B cell (primary cell): ENCODE measurements around the gene MYO9B. TPM values are rescaled to one million over a fixed set of nuclear protein-coding genes. Genes with fewer than 3 reads are reported as not detected.

Experiments used
- ATAC-seq: fragments of 200-7000 bp; cut with Tn5 transposase; one replicate; pipeline ENCODE4 v1.10.0; 2021; ENCODE audit warnings: low read depth, mild to moderate bottlenecking, moderate number of reproducible peaks, moderate library complexity
- CTCF ChIA-PET: fragments of 350-600 bp; sonication (Branson Sonifier 250); formaldehyde crosslinking; loops from one replicate; lab custom pipeline; 2021; ENCODE audit warnings: antibody characterized with exemption, inconsistent platforms; lab: Charles Lee
- POLR2A ChIA-PET: fragments of 350-600 bp; sonication (Branson Sonifier 250); formaldehyde crosslinking; loops from one replicate; lab custom pipeline; 2021; ENCODE audit warnings: antibody characterized with exemption; lab: Charles Lee
- DNase-seq: peaks from one replicate; pipeline ENCODE4 v3.0.0; 2013
- H2AFZ ChIP-seq: 2 replicates; pipeline ENCODE4 v1.6.1; 2012; ENCODE audit warnings: mild to moderate bottlenecking, low read depth, low read length; ENCODE audit not compliant: insufficient read depth, poor library complexity, severe bottlenecking
- H3K27ac ChIP-seq, 2 donors: 1 replicate in 1 of 2; 2 replicates in 1 of 2; pipeline ENCODE4 v1.5.1; 2012 to 2013; ENCODE audit warnings: low read length in 2 of 2, mild to moderate bottlenecking in 2 of 2, moderate library complexity in 1 of 2
- H3K27me3 ChIP-seq, 4 experiments: fragments of 200-600 bp in 1 of 4; sonication (generic) in 1 of 4; replicated peaks in 1 of 4; 1 replicate in 2 of 4; 2 replicates in 2 of 4; pipeline versions ENCODE4 v1.6.1 to v1.7.0; 2013 to 2016; ENCODE audit warnings: low read length in 3 of 4, mild to moderate bottlenecking in 2 of 4, mixed read lengths in 1 of 4, moderate library complexity in 1 of 4; ENCODE audit not compliant: insufficient read depth in 4 of 4, control insufficient read depth in 3 of 4; ENCODE audit errors: control extremely low read depth in 1 of 4
- H3K36me3 ChIP-seq, 2 experiments: replicated peaks in 1 of 2; 1 replicate in 1 of 2; 2 replicates in 1 of 2; pipeline versions ENCODE4 v1.6.1 to v1.7.1; 2013; ENCODE audit warnings: low read length in 1 of 2; ENCODE audit not compliant: insufficient read depth in 2 of 2, control insufficient read depth in 1 of 2; ENCODE audit errors: control extremely low read depth in 1 of 2, extremely low read depth in 1 of 2
- H3K4me1 ChIP-seq, 2 donors: fragments of 200-600 bp in 1 of 2; sonication (generic) in 1 of 2; 1 replicate in 1 of 2; 2 replicates in 1 of 2; pipeline versions ENCODE4 v1.5.1 to v1.6.1; 2013 to 2017; ENCODE audit warnings: low read length in 2 of 2; ENCODE audit not compliant: control insufficient read depth in 2 of 2, insufficient read depth in 2 of 2
- H3K4me2 ChIP-seq: replicated peaks from 2 replicates; pipeline ENCODE3; 2012; ENCODE audit warnings: mild to moderate bottlenecking, low read depth, low read length; ENCODE audit not compliant: poor library complexity, severe bottlenecking
- H3K4me3 ChIP-seq, 5 experiments: fragments of 200-600 bp in 1 of 5; sonication (generic) in 1 of 5; 1 replicate in 3 of 5; 2 replicates in 2 of 5; pipeline versions ENCODE4 v1.5.1 to v1.7.0; 2011 to 2016; ENCODE audit warnings: low read length in 4 of 5, mild to moderate bottlenecking in 4 of 5, low read depth in 2 of 5, control low read depth in 1 of 5, moderate library complexity in 1 of 5; ENCODE audit not compliant: insufficient read depth in 1 of 5; ENCODE audit errors: control extremely low read depth in 1 of 5, extremely low read depth in 1 of 5
- H3K79me2 ChIP-seq: fragments of 200-600 bp; sonication (generic); one replicate; pipeline ENCODE4 v1.6.0; 2016; ENCODE audit warnings: low read length; ENCODE audit not compliant: control insufficient read depth, insufficient read depth
- H3K9ac ChIP-seq: fragments of 200-600 bp; sonication (generic); 2 replicates; pipeline ENCODE4 v1.6.1; 2017; ENCODE audit warnings: mild to moderate bottlenecking, low read length, moderate library complexity
- H3K9me3 ChIP-seq, 3 donors: one replicate each; pipeline versions ENCODE4 v1.6.1 to v1.7.1; 2013; ENCODE audit warnings: low read length in 2 of 3; ENCODE audit not compliant: control insufficient read depth in 2 of 3, insufficient read depth in 1 of 3; ENCODE audit errors: control extremely low read depth in 1 of 3
- H4K20me1 ChIP-seq: 2 replicates; pipeline ENCODE4 v1.6.0; 2012; ENCODE audit warnings: mild to moderate bottlenecking, low read length; ENCODE audit not compliant: insufficient read depth, control insufficient read depth, poor library complexity, severe bottlenecking
- H3K27ac Mint-ChIP-seq: one replicate; pipeline ENCODE4 v1.8.0; 2021; ENCODE audit warnings: mixed read lengths
- H3K27me3 Mint-ChIP-seq: one replicate; pipeline ENCODE4 v1.8.0; 2021; ENCODE audit warnings: mixed read lengths
- H3K4me1 Mint-ChIP-seq: one replicate; pipeline ENCODE4 v1.8.0; 2021; ENCODE audit warnings: mixed read lengths
- H3K4me3 Mint-ChIP-seq: one replicate; pipeline ENCODE4 v1.8.0; 2021; ENCODE audit warnings: mixed read lengths
- H3K9me3 Mint-ChIP-seq: one replicate; pipeline ENCODE4 v1.8.0; 2022; ENCODE audit warnings: mixed read lengths; ENCODE audit not compliant: insufficient read depth
- EZH2 ChIP-seq: IDR thresholded peaks from 2 replicates; pipeline ENCODE4 v1.6.1; 2012; ENCODE audit warnings: borderline replicate concordance, low read depth, mild to moderate bottlenecking, moderate library complexity, low read length; ENCODE audit not compliant: insufficient read depth, poor library complexity, severe bottlenecking
- WGBS: methylation state at CpG from one replicate; pipeline ENCODE4 v1.1.5; 2013; ENCODE audit warnings: missing lambda C conversion rate; ENCODE audit not compliant: insufficient coverage; 5-methylcytosine and 5-hydroxymethylcytosine counted together
- intact Hi-C: fragments of 100-400 bp; cut with micrococcal nuclease; formaldehyde crosslinking; loops from one replicate; pipeline ENCODE4 v1.10.0; 2022
- polyA plus RNA-seq: library from polyadenylated mRNA; depleted of rRNA; stranded (reverse); fragments of >200 nt; gene quantifications from 2 replicates; pipeline ENCODE4 v1.2.3, GENCODE V29; 2012
- total RNA-seq, 2 donors: library from RNA; stranded (reverse); fragments of 120-200 nt in 1 of 2; gene quantifications; 1 replicate in 1 of 2; 2 replicates in 1 of 2; pipeline versions ENCODE4 v1.2.3 to v1.2.4, GENCODE V29; 2013 to 2022
- TF ChIP-seq, protein P1 (sequence below): fragments of 200-600 bp; IDR thresholded peaks from one replicate; pipeline ENCODE4 v1.8.0; 2022; ENCODE audit warnings: antibody characterized with exemption, mild to moderate bottlenecking

The MYO9B gene
- total and polyA plus RNA-seq, 2 donors (not counting 1 experiment from before 2014, with no cell fraction given), result 256 to 273 TPM

DNA sequence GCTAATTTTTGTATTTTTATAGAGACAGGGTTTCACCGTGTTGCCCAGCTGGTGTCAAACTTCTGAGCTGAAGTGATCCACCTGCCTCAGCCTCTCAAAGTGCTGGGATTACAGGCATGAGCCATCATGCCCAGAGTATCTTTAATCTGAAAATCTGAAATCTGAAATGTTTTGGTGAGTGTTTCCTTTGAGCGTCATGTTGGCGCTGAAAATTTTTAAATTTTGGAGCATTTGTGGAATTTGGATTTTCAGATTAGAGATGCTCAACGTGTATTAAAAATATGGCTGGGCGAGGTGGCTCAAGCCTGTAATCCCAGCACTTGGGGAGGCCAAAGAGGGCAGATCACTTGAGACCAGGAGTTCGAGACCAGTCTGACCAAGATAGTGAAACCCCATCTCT is 43.8 kb upstream of the MYO9B start:
- Histone ChIP-seq H3K4me3 (no peak overlapping the region), H3K27ac (no peak overlapping the region), H3K36me3 (no peaks in the 10 kb centered on the region), H2AFZ (no peak overlapping the region), H3K79me2 (no peaks in the 10 kb centered on the region), H3K9ac (no peak overlapping the region), H3K4me2 (no peak overlapping the region), H4K20me1 (no peaks in the 10 kb centered on the region), H3K4me1 (peaks cover 3% of the 10 kb centered on the region in 2 donors), H3K27me3 (peaks cover 0 to 24% (median 8%) of the 10 kb centered on the region in 4 experiments), H3K9me3 (peaks cover 0 to 10% (median 0%) of the 10 kb centered on the region in 3 donors)
- intact Hi-C loops, result no loop called here
- CTCF ChIA-PET, result interaction anchor here (0.7 kb wide), 1 partner anchor 189 kb away, joined by 3 read pairs; no protein-coding TSS in a partner anchor
- DNase-seq (no peak), ATAC-seq (no peak)
- Mint-ChIP-seq H3K4me3 (no peak overlapping the region), H3K27ac (no peak overlapping the region), H3K27me3 (peaks cover 31% of the 10 kb centered on the region), H3K9me3 (no peaks in the 10 kb centered on the region), H3K4me1 (peaks cover 4% of the 10 kb centered on the region)
- POLR2A ChIA-PET, result no interaction called here
- WGBS, result 88% methylated on average over 5 of the region's 6 CpGs
- TF ChIP-seq, protein P1, sequence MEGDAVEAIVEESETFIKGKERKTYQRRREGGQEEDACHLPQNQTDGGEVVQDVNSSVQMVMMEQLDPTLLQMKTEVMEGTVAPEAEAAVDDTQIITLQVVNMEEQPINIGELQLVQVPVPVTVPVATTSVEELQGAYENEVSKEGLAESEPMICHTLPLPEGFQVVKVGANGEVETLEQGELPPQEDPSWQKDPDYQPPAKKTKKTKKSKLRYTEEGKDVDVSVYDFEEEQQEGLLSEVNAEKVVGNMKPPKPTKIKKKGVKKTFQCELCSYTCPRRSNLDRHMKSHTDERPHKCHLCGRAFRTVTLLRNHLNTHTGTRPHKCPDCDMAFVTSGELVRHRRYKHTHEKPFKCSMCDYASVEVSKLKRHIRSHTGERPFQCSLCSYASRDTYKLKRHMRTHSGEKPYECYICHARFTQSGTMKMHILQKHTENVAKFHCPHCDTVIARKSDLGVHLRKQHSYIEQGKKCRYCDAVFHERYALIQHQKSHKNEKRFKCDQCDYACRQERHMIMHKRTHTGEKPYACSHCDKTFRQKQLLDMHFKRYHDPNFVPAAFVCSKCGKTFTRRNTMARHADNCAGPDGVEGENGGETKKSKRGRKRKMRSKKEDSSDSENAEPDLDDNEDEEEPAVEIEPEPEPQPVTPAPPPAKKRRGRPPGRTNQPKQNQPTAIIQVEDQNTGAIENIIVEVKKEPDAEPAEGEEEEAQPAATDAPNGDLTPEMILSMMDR, result no peak
- TF ChIP-seq EZH2, result no peak

DNA sequence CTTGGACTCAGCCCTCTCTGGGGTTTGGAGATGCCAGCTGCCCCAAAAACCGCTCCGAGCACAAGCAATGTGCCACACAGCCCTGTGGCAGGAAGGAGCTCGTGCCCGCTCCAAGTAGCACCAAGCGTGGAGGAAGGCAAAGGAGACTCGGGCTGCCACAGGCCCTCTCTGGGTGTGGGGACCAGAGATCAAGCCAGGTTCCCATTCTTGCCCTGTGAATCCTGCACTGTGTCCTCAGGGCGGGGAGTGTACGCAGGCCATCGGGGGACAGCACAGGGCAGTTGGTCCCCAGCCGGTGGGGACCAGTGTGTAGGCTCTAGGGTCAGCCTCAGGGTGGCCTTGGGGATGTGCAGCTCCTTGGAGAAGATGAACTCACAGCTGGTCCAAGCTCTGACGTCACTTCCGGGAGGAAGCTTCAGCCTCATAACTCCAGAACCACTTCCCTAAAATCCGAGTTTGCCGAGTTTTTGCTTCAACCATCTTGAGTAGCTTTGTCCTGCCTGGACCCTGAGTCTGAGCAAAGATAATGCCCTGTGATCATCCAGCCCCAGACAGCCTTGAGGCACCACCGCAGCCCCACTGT is 39.6 kb upstream of the MYO9B start:
- intact Hi-C loops, result no loop called here
- no peak overlapping the region for H3K4me2 ChIP-seq
- H3K4me3 Mint-ChIP-seq, result no peak overlapping the region
- peaks cover 18% of the 10 kb centered on the region for H3K27me3 Mint-ChIP-seq
- no peaks in the 10 kb centered on the region for H3K36me3 ChIP-seq
- ATAC-seq (no peak), DNase-seq (peak; percentile 32)
- H2AFZ ChIP-seq, result no peak overlapping the region
- H3K9ac ChIP-seq, result no peak overlapping the region
- no peak for TF ChIP-seq EZH2
- TF ChIP-seq, protein P1, result no peak
- ChIA-PET POLR2A (interaction anchor here (0.7 kb wide), 1 partner anchor 1561 kb away, joined by 5 read pairs; no protein-coding TSS in a partner anchor), CTCF (interaction anchor here (0.7 kb wide), 1 partner anchor 257 kb away, joined by 3 read pairs; no protein-coding TSS in a partner anchor)
- peaks cover 0 to 6% (median 0%) of the 10 kb centered on the region in 3 donors for H3K9me3 ChIP-seq
- peaks cover 0 to 3% of the 10 kb centered on the region in 2 donors for H3K4me1 ChIP-seq
- no peaks in the 10 kb centered on the region for H3K27me3 ChIP-seq
- no peaks in the 10 kb centered on the region for H3K9me3 Mint-ChIP-seq
- H3K27ac ChIP-seq, result no peak overlapping the region
- no peaks in the 10 kb centered on the region for H4K20me1 ChIP-seq
- no peaks in the 10 kb centered on the region for H3K4me1 Mint-ChIP-seq
- H3K27ac Mint-ChIP-seq, result no peak overlapping the region
- no peaks in the 10 kb centered on the region for H3K79me2 ChIP-seq
- H3K4me3 ChIP-seq, result no peak overlapping the region
- 76% methylated on average over 15 of the region's 15 CpGs for WGBS
